ENCODE measurements around the gene FLNB.

Gene FLNB

GRCh38 chr3:58001979-58002378, 6.2 kb upstream of the FLNB start:
- TF ChIP-seq CTCF (conservative IDR thresholded peaks at IDR 0.05; ENCODE audit: low read depth, low read length), result no peak
- H3K4me3 ChIP-seq (ENCODE audit: low read depth, low read length), result no peak overlapping the region
- no peak for DNase-seq (ENCODE audit: low read depth)

- H3K4me3 ChIP-seq (ENCODE audit: low read depth, low read length), result no peak overlapping the region
- no peak for DNase-seq (ENCODE audit: low read depth)
- TF ChIP-seq CTCF (conservative IDR thresholded peaks at IDR 0.05; ENCODE audit: low read depth, low read length), result no peak
Measured at GRCh38 chr3:58003093-58003492, 5.1 kb upstream of the FLNB start.

- no peak for TF ChIP-seq CTCF (conservative IDR thresholded peaks at IDR 0.05; ENCODE audit: low read depth, low read length)
- DNase-seq (ENCODE audit: low read depth), result no peak
Measured at GRCh38 chr3:58004973-58005372, 3.2 kb upstream of the FLNB start.

GRCh38 chr3:58005669-58006068, 2.6 kb upstream of the FLNB start:
- no peak overlapping the region for H3K4me3 ChIP-seq (ENCODE audit: low read depth, low read length)
- no peak for TF ChIP-seq CTCF (conservative IDR thresholded peaks at IDR 0.05; ENCODE audit: low read depth, low read length)
- no peak for DNase-seq (ENCODE audit: low read depth)

More at GRCh38 chr3:58004973-58005372, 3.2 kb upstream of the FLNB start:
- no peak overlapping the region for H3K4me3 ChIP-seq (ENCODE audit: low read depth, low read length)

GRCh38 chr3:58006661-58007060, 1.6 kb upstream of the FLNB start:
- DNase-seq (ENCODE audit: low read depth), result no peak
- no peak for TF ChIP-seq CTCF (conservative IDR thresholded peaks at IDR 0.05; ENCODE audit: low read depth, low read length)
- H3K4me3 ChIP-seq (ENCODE audit: low read depth, low read length), result no peak overlapping the region

- no peak for DNase-seq (ENCODE audit: low read depth)
- no peak for TF ChIP-seq CTCF (conservative IDR thresholded peaks at IDR 0.05; ENCODE audit: low read depth, low read length)
- H3K4me3 ChIP-seq (ENCODE audit: low read depth, low read length), result peak overlapping the region; percentile 97
Measured at GRCh38 chr3:58009026-58009748, 965 bp downstream of the FLNB start.

Data from choroid plexus epithelial cell (primary cell).